Kidney (tissue), 14 donors: Measurements from ENCODE around the gene MPP1. TPM values are rescaled to one million over a fixed set of nuclear protein-coding genes. Genes with fewer than 3 reads are reported as not detected.

ENCODE experiments used
- DNase-seq, 5 donors: peaks; one replicate each; pipeline ENCODE4 v3.0.0-alpha.2; 2013 to 2020
- FAIRE-seq: peaks from 2 replicates; lab custom pipeline; 2012; peaks lifted over from hg19 to GRCh38; lab: Jason Lieb, UNC
- H3K27ac ChIP-seq, 2 donors: one replicate each; pipeline ENCODE4 v1.7.0; 2013; ENCODE audit warnings: low read depth in 2 of 2, low read length in 2 of 2, inconsistent platforms in 1 of 2
- H3K27me3 ChIP-seq: one replicate; pipeline ENCODE4 v1.7.1; 2013; ENCODE audit warnings: low read length, inconsistent platforms; ENCODE audit not compliant: control insufficient read depth, insufficient read depth
- H3K36me3 ChIP-seq, 3 donors: one replicate each; pipeline versions ENCODE4 v1.7.0 to v1.7.1; 2013; ENCODE audit warnings: low read length in 3 of 3, control low read depth in 1 of 3, inconsistent platforms in 1 of 3; ENCODE audit not compliant: insufficient read depth in 3 of 3, control insufficient read depth in 2 of 3
- H3K4me1 ChIP-seq, 3 donors: one replicate each; pipeline versions ENCODE4 v1.7.0 to v1.7.1; 2013; ENCODE audit warnings: low read length in 3 of 3, inconsistent platforms in 1 of 3, low read depth in 1 of 3; ENCODE audit not compliant: control insufficient read depth in 2 of 3, insufficient read depth in 2 of 3
- H3K4me3 ChIP-seq, 3 donors: one replicate each; pipeline versions ENCODE4 v1.7.0 to v1.8.1; 2013; ENCODE audit warnings: low read length in 3 of 3, control low read depth in 1 of 3, inconsistent platforms in 1 of 3
- H3K9ac ChIP-seq, 3 donors: one replicate each; pipeline versions ENCODE4 v1.7.0 to v1.7.1; 2013; ENCODE audit warnings: low read length in 3 of 3, control low read depth in 1 of 3, inconsistent platforms in 1 of 3
- H3K9me3 ChIP-seq, 3 donors: one replicate each; pipeline versions ENCODE4 v1.7.0 to v1.7.1; 2013; ENCODE audit warnings: low read length in 3 of 3, control low read depth in 1 of 3, inconsistent platforms in 1 of 3; ENCODE audit not compliant: control insufficient read depth in 2 of 3, insufficient read depth in 1 of 3
- intact Hi-C: fragments of 100-400 bp; cut with DNase I; formaldehyde crosslinking; loops from one replicate; pipeline ENCODE4 v1.11.1; 2022
- polyA plus RNA-seq: library from polyadenylated mRNA; stranded (reverse); fragments of 350-450 nt; fragmentation: Illumina TruSeq; extraction: RNeasy Lipid Tissue Mini Kit (QIAGEN cat#74804); gene quantifications from one replicate; pipeline ENCODE4 v1.2.3, GENCODE V29; 2014; ENCODE audit warnings: low read depth, low replicate concordance; ENCODE audit not compliant: insufficient read depth
- total RNA-seq: library from RNA; stranded (reverse); fragmentation: NEBNext Ultra II Directional; extraction: Animal tissue kit (Norgen Biotek cat#: 25700); gene quantifications from one replicate; pipeline ENCODE4 v1.2.1, GENCODE V29; 2021
- TF ChIP-seq, protein P1 (sequence below): IDR thresholded peaks from 3 replicates; pipeline ENCODE4 v1.5.1; 2012; ENCODE audit warnings: mild to moderate bottlenecking, moderate library complexity, borderline replicate concordance; ENCODE audit not compliant: insufficient read depth; ENCODE audit errors: extremely low read depth
- donor health status: control.
- donor health status: control.
- donor health status: control.
- donor health status: control.
- donor health status: control.
- donor health status: DM: yes; HTN: yes; CAD: no.
- donor health status: Normal renal cell carcinoma (clear cell type).

The MPP1 gene
- total and polyA plus RNA-seq, 2 donors from 2014 or later: 47.0 to 76.4 TPM

DNA sequence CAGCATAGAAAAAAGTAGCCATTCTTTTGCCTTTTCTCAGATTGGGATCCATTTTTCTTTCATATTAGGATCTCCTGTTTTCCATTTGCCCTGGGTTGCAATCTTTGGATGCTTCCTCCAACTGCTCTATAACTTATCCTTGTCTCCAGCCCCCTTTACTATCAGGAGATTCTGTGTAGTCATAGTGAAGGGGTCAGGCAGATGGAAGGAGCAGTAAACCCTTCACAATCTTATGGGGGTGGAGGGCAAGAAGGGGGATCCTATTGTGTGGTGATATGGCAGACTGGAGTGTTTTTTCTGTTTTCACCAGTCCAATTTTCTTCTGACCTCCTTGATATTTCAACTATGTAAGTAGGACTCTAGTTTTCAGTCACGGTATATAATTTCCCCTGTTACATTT, 30.9 kb upstream of the MPP1 start:
- Histone ChIP-seq H3K36me3 (no peaks in the 10 kb centered on the region), H3K9ac (no peak overlapping the region), H3K27ac (no peak overlapping the region), H3K4me1 (no peaks in the 10 kb centered on the region), H3K27me3 (no peaks in the 10 kb centered on the region), H3K9me3 (no peaks in the 10 kb centered on the region), H3K4me3 (no peak overlapping the region)
- intact Hi-C loops: no loop called here
- FAIRE-seq (no peak), DNase-seq (no peak)
- TF ChIP-seq, protein P1, sequence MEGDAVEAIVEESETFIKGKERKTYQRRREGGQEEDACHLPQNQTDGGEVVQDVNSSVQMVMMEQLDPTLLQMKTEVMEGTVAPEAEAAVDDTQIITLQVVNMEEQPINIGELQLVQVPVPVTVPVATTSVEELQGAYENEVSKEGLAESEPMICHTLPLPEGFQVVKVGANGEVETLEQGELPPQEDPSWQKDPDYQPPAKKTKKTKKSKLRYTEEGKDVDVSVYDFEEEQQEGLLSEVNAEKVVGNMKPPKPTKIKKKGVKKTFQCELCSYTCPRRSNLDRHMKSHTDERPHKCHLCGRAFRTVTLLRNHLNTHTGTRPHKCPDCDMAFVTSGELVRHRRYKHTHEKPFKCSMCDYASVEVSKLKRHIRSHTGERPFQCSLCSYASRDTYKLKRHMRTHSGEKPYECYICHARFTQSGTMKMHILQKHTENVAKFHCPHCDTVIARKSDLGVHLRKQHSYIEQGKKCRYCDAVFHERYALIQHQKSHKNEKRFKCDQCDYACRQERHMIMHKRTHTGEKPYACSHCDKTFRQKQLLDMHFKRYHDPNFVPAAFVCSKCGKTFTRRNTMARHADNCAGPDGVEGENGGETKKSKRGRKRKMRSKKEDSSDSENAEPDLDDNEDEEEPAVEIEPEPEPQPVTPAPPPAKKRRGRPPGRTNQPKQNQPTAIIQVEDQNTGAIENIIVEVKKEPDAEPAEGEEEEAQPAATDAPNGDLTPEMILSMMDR: no peak

- FAIRE-seq: no peak
- intact Hi-C loops: no loop called here
- no peaks in the 10 kb centered on the region for H3K27me3 ChIP-seq
- no peak within 1 kb of the TSS for H3K9ac ChIP-seq
- TF ChIP-seq, protein P1: no peak
- H3K27ac ChIP-seq: no peak within 1 kb of the TSS
- H3K36me3 ChIP-seq: no peaks in the 10 kb centered on the region
- H3K9me3 ChIP-seq: no peaks in the 10 kb centered on the region
- no peak within 1 kb of the TSS for H3K4me3 ChIP-seq
- H3K4me1 ChIP-seq: no peaks in the 10 kb centered on the region
- no peak for DNase-seq
These were observed 29.3 kb upstream of the MPP1 start, which contains the start of gene SMIM9 for GRCh38 chrX:154834562-154834961. Gene SMIM9, minus strand, starts transcription at chrX:154834662. Its CDS starts 3,806 bp downstream, at chrX:154830856.

DNA sequence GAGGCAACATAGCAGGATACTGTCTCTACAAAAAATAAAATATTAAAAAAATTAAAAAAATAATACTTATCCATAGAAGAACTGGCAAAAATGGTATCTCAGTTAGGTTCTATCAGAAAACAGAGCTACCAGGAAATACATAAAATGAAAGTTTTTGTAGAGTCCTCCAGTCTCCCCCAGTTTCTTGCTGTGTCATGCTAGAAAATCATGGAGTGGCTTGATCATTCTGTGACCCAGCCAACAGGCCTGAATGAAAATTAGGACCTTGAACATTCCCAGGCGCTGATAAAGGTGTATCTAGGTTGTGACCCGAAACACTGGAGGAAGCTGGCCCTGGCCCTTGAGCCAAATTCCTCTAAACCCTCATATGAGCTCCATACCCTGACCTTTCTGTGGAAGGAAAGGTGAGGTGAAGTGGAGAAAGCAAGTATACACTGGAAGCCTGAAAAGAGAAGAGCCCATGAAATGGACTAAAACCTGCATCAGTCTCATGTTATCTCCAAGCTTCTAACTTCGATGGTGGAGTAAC, 28.5 kb upstream of the MPP1 start:
- TF ChIP-seq, protein P1: no peak
- Histone ChIP-seq H3K9ac (no peak overlapping the region), H3K4me3 (no peak overlapping the region), H3K9me3 (no peaks in the 10 kb centered on the region), H3K36me3 (no peaks in the 10 kb centered on the region), H3K4me1 (no peaks in the 10 kb centered on the region), H3K27ac (no peak overlapping the region), H3K27me3 (no peaks in the 10 kb centered on the region)
- intact Hi-C loops: no loop called here
- DNase-seq (no peak), FAIRE-seq (no peak)
